ENCODE data around the gene PTPRO. TPM values are rescaled to one million over a fixed set of nuclear protein-coding genes. Genes with fewer than 3 reads are reported as not detected.
A peak's percentile ranks its signal among the peaks of the same experiment; 100 is the strongest.

PTPRO gene
- total and polyA plus RNA-seq, 10 of the 15 experiments (the other 5 are each of a cell fraction or from before 2014, with no cell fraction given): 1.2 to 5.3 (median 3.5) TPM

GRCh38 chr12:15546102-15546701 is 223.9 kb downstream of the PTPRO start (continued):
- TF ChIP-seq BCLAF1 (IDR thresholded peaks at IDR 0.05) (no peak), PAX5 (IDR thresholded peaks at IDR 0.05; ENCODE audit: borderline replicate concordance, low read depth, low read length) (peak; percentile 26; the same call in 1 of the 2 replicates), SPI1 (IDR thresholded peaks at IDR 0.05; ENCODE audit: borderline replicate concordance, insufficient read depth, low read depth, low read length) (peak; percentile 46), ELK1 (IDR thresholded peaks at IDR 0.05; ENCODE audit: low read depth, low read length) (no peak), MEF2A (IDR thresholded peaks at IDR 0.05; ENCODE audit: insufficient read depth, low read depth, low read length) (peak; percentile 94), KDM1A (IDR thresholded peaks at IDR 0.05; ENCODE audit: borderline replicate concordance) (no peak), SRF (IDR thresholded peaks at IDR 0.05; ENCODE audit: low read depth in 2 of 2, low read length in 2 of 2) (no peak), TAF1 (IDR thresholded peaks at IDR 0.05; ENCODE audit: borderline replicate concordance, low read depth, low read length) (no peak), RELB (IDR thresholded peaks at IDR 0.05; ENCODE audit: low read depth) (peak; percentile 49; the same call in 1 of the 2 replicates), ZNF207 (IDR thresholded peaks at IDR 0.05; ENCODE audit: borderline replicate concordance) (no peak), ZBTB40 (IDR thresholded peaks at IDR 0.05; ENCODE audit: borderline replicate concordance) (no peak)

Measured in GM12878 (cell line).